Measurements from ENCODE around the gene NOL9.

NOL9 gene

DNA sequence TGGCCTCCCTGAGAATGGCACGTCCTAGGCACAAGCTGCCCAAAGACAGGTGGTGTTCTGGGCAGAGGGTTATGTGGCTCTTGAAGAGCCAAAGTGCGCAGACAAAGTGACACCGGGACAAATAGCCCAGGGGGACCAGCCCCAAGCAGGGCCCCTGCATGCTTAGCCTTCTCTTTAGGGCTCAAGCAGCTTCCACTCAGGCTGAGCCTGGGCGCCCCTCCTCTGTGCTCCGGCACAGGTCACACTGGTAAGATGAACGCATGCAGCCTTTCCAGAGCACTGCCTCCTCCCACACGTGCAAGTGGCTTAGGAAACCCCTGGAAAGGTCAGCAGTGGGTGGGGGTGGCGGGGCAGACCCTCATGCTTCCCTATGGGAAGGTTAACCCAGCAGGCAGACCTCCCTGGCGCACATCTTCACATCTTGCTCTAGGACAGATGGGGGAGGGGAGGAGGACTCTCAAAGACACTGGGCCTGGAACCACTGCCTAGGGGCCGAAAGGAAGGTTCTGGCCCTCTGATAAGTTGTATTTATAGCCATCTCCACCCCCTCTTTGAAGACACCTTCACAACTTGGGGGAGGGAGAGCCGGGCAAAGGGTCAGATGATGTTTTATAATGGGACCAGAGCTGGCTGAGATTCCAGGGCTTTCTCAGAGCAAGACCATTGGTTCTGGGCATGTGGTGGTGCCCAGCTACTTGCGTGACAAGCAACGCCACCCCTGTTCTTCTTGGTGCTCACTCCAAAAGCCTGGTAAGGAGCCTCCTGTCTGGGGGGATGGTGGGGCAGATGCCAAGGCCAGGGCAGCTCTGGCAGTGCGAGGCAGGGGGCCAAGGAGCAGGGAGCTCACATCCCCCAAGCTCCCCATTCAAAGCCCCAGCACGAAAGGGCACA lies 42.8 kb upstream of the NOL9 start:
- Histone ChIP-seq H3K36me3 (ENCODE audit: control insufficient read depth, insufficient read depth, low read length) (peaks cover 33% of the 10 kb centered on the region), H3K4me1 (ENCODE audit: control insufficient read depth, insufficient read depth, low read length) (no peaks in the 10 kb centered on the region), H3K9me3 (ENCODE audit: control insufficient read depth, insufficient read depth, low read length) (no peaks in the 10 kb centered on the region), H3K4me3 (ENCODE audit: low read length) (no peak overlapping the region), H3K27ac (ENCODE audit: low read length) (no peak overlapping the region), H3K27me3 (ENCODE audit: control insufficient read depth, insufficient read depth, low read length) (no peaks in the 10 kb centered on the region)
- WGBS (ENCODE audit: insufficient coverage, insufficient read length) = no CpG with 5 or more reads among the region's 15 CpGs
- DNase-seq (ENCODE audit: low read depth, low spot score) = no peak

GRCh38 chr1:6596351-6596750 lies 42.0 kb upstream of the NOL9 start:
- Histone ChIP-seq H3K27me3 (ENCODE audit: control insufficient read depth, insufficient read depth, low read length) (no peaks in the 10 kb centered on the region), H3K27ac (ENCODE audit: low read length) (no peak overlapping the region), H3K4me3 (ENCODE audit: low read length) (no peak overlapping the region), H3K36me3 (ENCODE audit: control insufficient read depth, insufficient read depth, low read length) (peaks cover 34% of the 10 kb centered on the region), H3K4me1 (ENCODE audit: control insufficient read depth, insufficient read depth, low read length) (no peaks in the 10 kb centered on the region), H3K9me3 (ENCODE audit: control insufficient read depth, insufficient read depth, low read length) (no peaks in the 10 kb centered on the region)
- WGBS (ENCODE audit: insufficient coverage, insufficient read length) = no CpG with 5 or more reads among the region's 7 CpGs
- no peak for DNase-seq (ENCODE audit: low read depth, low spot score)

GRCh38 chr1:6594977-6595740 lies 40.8 kb upstream of the NOL9 start:
- no peak overlapping the region for H3K27ac ChIP-seq (ENCODE audit: low read length)
- no peak for DNase-seq (ENCODE audit: low read depth, low spot score)
- no peaks in the 10 kb centered on the region for H3K9me3 ChIP-seq (ENCODE audit: control insufficient read depth, insufficient read depth, low read length)
- H3K36me3 ChIP-seq (ENCODE audit: control insufficient read depth, insufficient read depth, low read length) = peaks cover 36% of the 10 kb centered on the region
- H3K27me3 ChIP-seq (ENCODE audit: control insufficient read depth, insufficient read depth, low read length) = no peaks in the 10 kb centered on the region
- WGBS (ENCODE audit: insufficient coverage, insufficient read length) = no CpG with 5 or more reads among the region's 11 CpGs
- no peak overlapping the region for H3K4me3 ChIP-seq (ENCODE audit: low read length)
- no peaks in the 10 kb centered on the region for H3K4me1 ChIP-seq (ENCODE audit: control insufficient read depth, insufficient read depth, low read length)

DNA sequence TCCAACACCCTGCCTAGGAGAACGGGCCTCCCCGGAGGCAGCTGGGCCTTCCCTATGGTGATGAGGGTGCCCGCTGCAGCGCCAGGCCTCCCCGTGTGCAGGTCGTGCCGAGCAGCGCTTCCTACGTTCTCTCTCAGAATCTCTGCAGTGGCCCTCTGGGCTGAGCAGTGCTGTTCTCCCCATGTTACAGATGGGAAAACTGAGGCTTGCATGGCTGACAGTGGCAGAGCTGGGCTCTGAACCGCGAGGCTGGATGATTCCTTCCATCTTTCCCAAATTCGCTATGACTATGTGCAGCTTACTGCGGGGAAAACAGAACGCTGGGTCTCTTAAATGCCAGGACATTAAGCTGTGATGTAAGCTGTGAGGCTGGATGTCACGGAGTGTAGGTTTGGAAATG lies 39.5 kb upstream of the NOL9 start:
- DNase-seq (ENCODE audit: low read depth, low spot score) = no peak
- no peaks in the 10 kb centered on the region for H3K9me3 ChIP-seq (ENCODE audit: control insufficient read depth, insufficient read depth, low read length)

GRCh38 chr1:6592865-6593593 lies 38.7 kb upstream of the NOL9 start:
- no CpG with 5 or more reads among the region's 38 CpGs for WGBS (ENCODE audit: insufficient coverage, insufficient read length)
- no peak overlapping the region for H3K4me3 ChIP-seq (ENCODE audit: low read length)
- H3K36me3 ChIP-seq (ENCODE audit: control insufficient read depth, insufficient read depth, low read length) = peaks cover 35% of the 10 kb centered on the region
- no peak overlapping the region for H3K27ac ChIP-seq (ENCODE audit: low read length)
- H3K27me3 ChIP-seq (ENCODE audit: control insufficient read depth, insufficient read depth, low read length) = no peaks in the 10 kb centered on the region
- no peaks in the 10 kb centered on the region for H3K9me3 ChIP-seq (ENCODE audit: control insufficient read depth, insufficient read depth, low read length)
- no peaks in the 10 kb centered on the region for H3K4me1 ChIP-seq (ENCODE audit: control insufficient read depth, insufficient read depth, low read length)
- no peak for DNase-seq (ENCODE audit: low read depth, low spot score)

More for the DNA sequence above, 39.5 kb upstream of the NOL9 start:
- no peak overlapping the region for H3K27ac ChIP-seq (ENCODE audit: low read length)
- peaks cover 31% of the 10 kb centered on the region for H3K36me3 ChIP-seq (ENCODE audit: control insufficient read depth, insufficient read depth, low read length)
- H3K4me1 ChIP-seq (ENCODE audit: control insufficient read depth, insufficient read depth, low read length) = no peaks in the 10 kb centered on the region
- no peaks in the 10 kb centered on the region for H3K27me3 ChIP-seq (ENCODE audit: control insufficient read depth, insufficient read depth, low read length)
- no peak overlapping the region for H3K4me3 ChIP-seq (ENCODE audit: low read length)
- no CpG with 5 or more reads among the region's 15 CpGs for WGBS (ENCODE audit: insufficient coverage, insufficient read length)

DNA sequence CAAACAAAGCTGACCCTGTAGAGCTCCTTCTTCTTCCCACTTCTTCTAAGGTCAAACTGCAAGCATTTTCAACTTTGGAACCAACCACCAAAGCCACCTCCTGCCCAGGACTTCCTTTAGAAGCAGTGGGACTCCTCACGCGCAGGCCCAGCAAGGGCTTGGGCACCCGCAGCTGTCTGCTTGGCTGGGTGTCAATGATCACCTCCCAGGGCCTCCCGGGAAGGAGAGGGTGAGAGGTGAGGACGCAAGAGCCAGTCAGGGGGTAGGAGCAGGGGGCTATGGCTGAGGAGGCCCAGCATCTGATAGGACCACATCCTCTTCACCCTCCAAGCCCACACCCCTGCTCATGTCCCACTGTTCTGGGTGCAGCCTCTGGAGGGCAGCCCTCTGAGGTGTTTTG lies 38.1 kb upstream of the NOL9 start:
- H3K27ac ChIP-seq (ENCODE audit: low read length) = no peak overlapping the region
- no peaks in the 10 kb centered on the region for H3K27me3 ChIP-seq (ENCODE audit: control insufficient read depth, insufficient read depth, low read length)
- no peak overlapping the region for H3K4me3 ChIP-seq (ENCODE audit: low read length)
- peaks cover 31% of the 10 kb centered on the region for H3K36me3 ChIP-seq (ENCODE audit: control insufficient read depth, insufficient read depth, low read length)
- no CpG with 5 or more reads among the region's 5 CpGs for WGBS (ENCODE audit: insufficient coverage, insufficient read length)
- DNase-seq (ENCODE audit: low read depth, low spot score) = no peak
- no peaks in the 10 kb centered on the region for H3K9me3 ChIP-seq (ENCODE audit: control insufficient read depth, insufficient read depth, low read length)
- no peaks in the 10 kb centered on the region for H3K4me1 ChIP-seq (ENCODE audit: control insufficient read depth, insufficient read depth, low read length)

DNA sequence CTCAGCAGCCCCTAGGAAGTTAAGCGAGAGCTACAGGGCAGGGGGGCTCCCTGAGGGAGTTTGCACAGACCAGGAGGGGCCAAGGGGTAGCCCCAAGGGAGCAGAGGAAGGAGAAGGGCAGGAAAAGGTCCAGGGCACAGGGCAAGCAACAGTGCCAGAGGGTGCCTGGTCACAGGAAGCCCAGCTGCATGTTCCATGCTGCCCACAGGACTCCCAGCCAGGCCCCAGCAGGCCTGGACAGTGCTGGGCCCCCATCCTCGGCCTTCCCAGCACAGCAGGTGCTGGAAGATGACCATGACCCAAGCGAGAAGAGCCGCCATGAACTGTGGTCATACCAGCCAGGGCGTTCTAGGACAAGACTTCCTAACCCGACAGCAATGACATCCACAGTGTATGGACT lies 37.3 kb upstream of the NOL9 start:
- DNase-seq (ENCODE audit: low read depth, low spot score) = no peak
- H3K27me3 ChIP-seq (ENCODE audit: control insufficient read depth, insufficient read depth, low read length) = no peaks in the 10 kb centered on the region
- H3K4me1 ChIP-seq (ENCODE audit: control insufficient read depth, insufficient read depth, low read length) = no peaks in the 10 kb centered on the region
- whole genome bisulfite sequencing (ENCODE audit: insufficient coverage, insufficient read length) = no CpG with 5 or more reads among the region's 6 CpGs
- no peak overlapping the region for H3K4me3 ChIP-seq (ENCODE audit: low read length)
- no peak overlapping the region for H3K27ac ChIP-seq (ENCODE audit: low read length)
- H3K36me3 ChIP-seq (ENCODE audit: control insufficient read depth, insufficient read depth, low read length) = peaks cover 27% of the 10 kb centered on the region
- no peaks in the 10 kb centered on the region for H3K9me3 ChIP-seq (ENCODE audit: control insufficient read depth, insufficient read depth, low read length)

- DNase-seq (ENCODE audit: low read depth, low spot score) = no peak
- no peaks in the 10 kb centered on the region for H3K4me1 ChIP-seq (ENCODE audit: control insufficient read depth, insufficient read depth, low read length)
- peaks cover 26% of the 10 kb centered on the region for H3K36me3 ChIP-seq (ENCODE audit: control insufficient read depth, insufficient read depth, low read length)
- H3K27me3 ChIP-seq (ENCODE audit: control insufficient read depth, insufficient read depth, low read length) = no peaks in the 10 kb centered on the region
- WGBS (ENCODE audit: insufficient coverage, insufficient read length) = no CpG with 5 or more reads among the region's 13 CpGs
- no peak overlapping the region for H3K4me3 ChIP-seq (ENCODE audit: low read length)
- no peaks in the 10 kb centered on the region for H3K9me3 ChIP-seq (ENCODE audit: control insufficient read depth, insufficient read depth, low read length)
- H3K27ac ChIP-seq (ENCODE audit: low read length) = no peak overlapping the region
Observed at GRCh38 chr1:6591222-6591621, 36.9 kb upstream of the NOL9 start.

DNA sequence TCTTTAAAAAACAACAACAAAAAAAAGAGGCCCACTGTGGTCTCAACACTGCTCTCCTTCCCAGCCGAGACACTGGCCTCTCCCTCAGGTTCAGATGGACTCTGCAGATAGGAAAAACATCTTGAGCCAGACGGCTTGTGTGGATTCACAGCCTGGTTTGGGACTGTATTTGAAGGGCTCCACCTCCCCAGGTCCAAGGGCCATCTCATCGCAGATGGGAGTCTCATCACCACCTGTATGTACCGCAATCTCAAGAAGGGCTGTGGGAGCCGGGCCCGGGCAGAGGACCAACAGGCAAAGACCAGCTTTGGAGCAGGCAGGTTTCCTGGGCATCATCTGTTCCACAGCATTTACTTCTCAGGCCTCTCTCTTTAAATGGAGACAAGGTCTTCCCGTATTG lies 35.7 kb upstream of the NOL9 start:
- no peaks in the 10 kb centered on the region for H3K27me3 ChIP-seq (ENCODE audit: control insufficient read depth, insufficient read depth, low read length)
- no CpG with 5 or more reads among the region's 7 CpGs for WGBS (ENCODE audit: insufficient coverage, insufficient read length)
- H3K36me3 ChIP-seq (ENCODE audit: control insufficient read depth, insufficient read depth, low read length) = peaks cover 21% of the 10 kb centered on the region
- no peaks in the 10 kb centered on the region for H3K4me1 ChIP-seq (ENCODE audit: control insufficient read depth, insufficient read depth, low read length)
- H3K27ac ChIP-seq (ENCODE audit: low read length) = no peak overlapping the region
- no peaks in the 10 kb centered on the region for H3K9me3 ChIP-seq (ENCODE audit: control insufficient read depth, insufficient read depth, low read length)
- DNase-seq (ENCODE audit: low read depth, low spot score) = no peak
- no peak overlapping the region for H3K4me3 ChIP-seq (ENCODE audit: low read length)

DNA sequence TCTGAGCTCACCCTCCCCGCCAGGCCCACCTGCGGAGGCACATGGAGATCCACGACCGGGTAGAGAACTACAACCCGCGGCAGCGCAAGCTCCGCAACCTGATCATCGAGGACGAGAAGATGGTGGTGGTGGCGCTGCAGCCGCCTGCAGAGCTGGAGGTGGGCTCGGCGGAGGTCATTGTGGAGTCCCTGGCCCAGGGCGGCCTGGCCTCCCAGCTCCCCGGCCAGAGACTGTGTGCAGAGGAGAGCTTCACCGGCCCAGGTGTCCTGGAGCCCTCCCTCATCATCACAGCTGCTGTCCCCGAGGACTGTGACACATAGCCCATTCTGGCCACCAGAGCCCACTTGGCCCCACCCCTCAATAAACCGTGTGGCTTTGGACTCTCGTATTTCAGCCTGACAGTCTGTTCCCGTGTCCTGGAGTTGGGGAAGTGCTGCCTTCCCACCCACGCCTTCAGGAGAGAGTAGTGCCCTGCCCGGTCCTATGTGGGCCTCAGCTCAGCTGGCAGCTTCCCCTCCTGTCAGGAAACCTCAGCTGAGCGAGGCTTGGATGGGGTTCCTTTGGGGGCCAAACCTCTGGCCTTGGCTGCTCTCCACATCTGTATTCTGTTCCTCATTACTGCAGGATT lies 34.7 kb upstream of the NOL9 start:
- WGBS (ENCODE audit: insufficient coverage, insufficient read length) = no CpG with 5 or more reads among the region's 24 CpGs
- Histone ChIP-seq H3K27me3 (ENCODE audit: control insufficient read depth, insufficient read depth, low read length) (no peaks in the 10 kb centered on the region), H3K27ac (ENCODE audit: low read length) (no peak overlapping the region), H3K9me3 (ENCODE audit: control insufficient read depth, insufficient read depth, low read length) (no peaks in the 10 kb centered on the region), H3K4me3 (ENCODE audit: low read length) (no peak overlapping the region), H3K4me1 (ENCODE audit: control insufficient read depth, insufficient read depth, low read length) (no peaks in the 10 kb centered on the region), H3K36me3 (ENCODE audit: control insufficient read depth, insufficient read depth, low read length) (peaks cover 16% of the 10 kb centered on the region)
- no peak for DNase-seq (ENCODE audit: low read depth, low spot score)
